Adrenal gland (tissue), 12 donors: Measurements from ENCODE around the gene INTS1. TPM values are rescaled to one million over a fixed set of nuclear protein-coding genes. Genes with fewer than 3 reads are reported as not detected.

Experiments
- DNase-seq, 7 donors: peaks; one replicate each; pipeline ENCODE4 v3.0.0-alpha.2; 2019 to 2020
- H3K27ac ChIP-seq, 5 donors: fragments of 200-600 bp; sonication (generic) in 4 of 5; 1 replicate in 3 of 5; 2 replicates in 2 of 5; pipeline versions ENCODE4 v1.5.1 to v1.8.0; 2016 to 2020; ENCODE audit warnings: mild to moderate bottlenecking in 1 of 5
- H3K27me3 ChIP-seq: fragments of 200-600 bp; 2 replicates; pipeline ENCODE4 v1.8.0; 2021
- H3K36me3 ChIP-seq, 2 donors: fragments of 200-600 bp; replicated peaks in 1 of 2; 1 replicate in 1 of 2; 2 replicates in 1 of 2; pipeline versions ENCODE4 v1.5.1 to v1.8.0; 2018 to 2022
- H3K4me1 ChIP-seq, 2 donors: fragments of 200-600 bp; replicated peaks in 1 of 2; 1 replicate in 1 of 2; 2 replicates in 1 of 2; pipeline versions ENCODE4 v1.5.1 to v1.8.0; 2018 to 2021
- H3K4me3 ChIP-seq, 4 donors: fragments of 200-600 bp; sonication (generic) in 3 of 4; one replicate each; pipeline ENCODE4 v1.5.1; 2016 to 2018
- H3K9me3 ChIP-seq, 3 donors: fragments of 200-600 bp; sonication (generic) in 1 of 3; replicated peaks in 1 of 3; 1 replicate in 2 of 3; 2 replicates in 1 of 3; pipeline versions ENCODE4 v1.5.1 to v1.8.0; 2016 to 2021
- CTCF ChIP-seq, 6 experiments: fragments of 450-650 bp in 4 of 6; fragments of 200-600 bp in 2 of 6; sonication (generic) in 1 of 6; IDR thresholded peaks; 1 replicate in 5 of 6; 2 replicates in 1 of 6; pipeline versions ENCODE4 v1.5.1 to v1.8.0; 2016 to 2021; ENCODE audit warnings: antibody characterized with exemption in 6 of 6, mild to moderate bottlenecking in 2 of 6, moderate library complexity in 1 of 6
- POLR2A ChIP-seq, 2 donors: fragments of 450-650 bp; IDR thresholded peaks; one replicate each; pipeline ENCODE4 v1.6.1; 2017; ENCODE audit warnings: antibody characterized with exemption in 2 of 2, mild to moderate bottlenecking in 2 of 2, moderate library complexity in 1 of 2
- WGBS, 4 donors: extraction: QIAGEN DNeasy Blood & Tissue Kit in 2 of 4; methylation state at CpG; one replicate each; pipeline versions ENCODE4 v1.1.5 to v1.1.7; 2013 to 2017; 5-methylcytosine and 5-hydroxymethylcytosine counted together
- intact Hi-C, 2 donors: fragments of 100-400 bp; cut with DNase I; formaldehyde crosslinking; loops; one replicate each; pipeline versions ENCODE4 v1.14.1 to v1.15.0; 2022 to 2023
- polyA plus RNA-seq, 3 donors: library from polyadenylated mRNA; stranded (reverse); fragments of 200-250 nt in 2 of 3; fragments of 350-450 nt in 1 of 3; fragmentation: Illumina TruSeq in 1 of 3; extraction: RNeasy Lipid Tissue Mini Kit (QIAGEN cat#74804) in 1 of 3; gene quantifications; one replicate each; pipeline ENCODE4 v1.2.3, GENCODE V29; 2013 to 2014
- total RNA-seq, 9 donors: library from RNA; depleted of rRNA in 4 of 9; stranded (reverse); fragments of >200 nt in 4 of 9; fragments of 120-200 nt in 1 of 9; fragmentation: NEBNext Ultra II Directional in 1 of 9; extraction: Animal tissue kit (Norgen Biotek cat#: 25700) in 1 of 9; gene quantifications; one replicate each; pipeline versions ENCODE4 v1.1.0 to v1.2.4, GENCODE V29; 2013 to 2023
- donor health status: healthy with polysubstance abuse.
- donor health status: Bipolar disorder and iron deficiency.
- donor health status: DM: yes; HTN: yes; CAD: no.
- donor health status: DM: no; HTN: no; CAD: no.
- donor health status: DM: no; HTN: no; CAD: no.
- donor health status: DM: yes; HTN: yes; CAD: no.

Gene INTS1
- total and polyA plus RNA-seq, 12 donors = 4.7 to 152 (median 72.8) TPM

DNA sequence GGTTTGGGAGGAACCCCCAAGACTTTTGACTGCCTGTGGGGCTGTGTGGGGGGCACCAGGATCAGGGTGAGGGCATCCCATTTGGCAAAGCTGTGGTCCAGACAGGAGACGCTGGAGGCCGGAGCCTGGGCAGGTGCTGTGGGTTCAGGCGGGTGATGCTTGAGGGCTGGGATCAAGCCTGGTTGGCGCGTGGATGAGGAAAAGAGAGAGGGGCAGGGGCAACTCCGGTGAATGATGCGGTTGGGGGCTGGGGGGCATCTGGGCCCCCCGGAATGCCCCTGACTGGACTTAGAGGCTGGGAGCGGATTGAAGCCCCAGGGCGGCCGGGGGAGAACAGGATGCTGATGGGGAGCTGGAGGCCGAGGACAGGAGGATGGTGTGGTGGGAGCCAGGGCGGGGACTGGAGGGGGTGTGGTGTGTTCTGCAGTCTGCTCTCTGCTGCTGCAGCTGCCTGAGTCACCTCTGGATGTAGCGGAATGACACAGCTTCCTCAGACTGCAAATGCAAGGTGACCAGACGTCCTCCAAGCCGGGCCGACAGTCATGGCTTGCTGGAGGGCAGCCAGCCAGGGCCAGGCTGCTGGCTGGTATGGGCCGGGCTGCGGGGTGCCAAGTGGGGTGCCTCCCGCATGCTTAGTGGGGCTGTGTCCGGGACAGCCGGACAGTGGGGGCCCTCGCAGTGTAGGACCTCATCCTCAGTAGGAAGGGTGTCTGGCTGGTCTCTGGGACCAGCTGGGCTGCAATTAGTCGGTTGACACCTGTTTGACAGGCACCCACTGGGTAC is 29.5 kb upstream of the INTS1 start:
- H3K36me3 ChIP-seq = no peaks in the 10 kb centered on the region
- H3K4me1 ChIP-seq = peaks cover 52 to 62% of the 10 kb centered on the region in 2 donors
- H3K9me3 ChIP-seq = no peaks in the 10 kb centered on the region
- peak overlapping the region in 1 of 4 donors; percentile 93 for H3K4me3 ChIP-seq
- no peaks in the 10 kb centered on the region for H3K27me3 ChIP-seq
- WGBS, 4 donors = 42 to 51% (median 48%) methylated on average over 15 to 24 of the region's 24 CpGs
- intact Hi-C loops = no loop called here
- DNase-seq = peak; percentile 86 to 96 (median 94)
- peak overlapping the region; percentile 82 to 98 (median 93) for H3K27ac ChIP-seq
- peak in 1 of 2 donors; percentile 93 for TF ChIP-seq POLR2A (IDR thresholded peaks at IDR 0.05)
- TF ChIP-seq CTCF (IDR thresholded peaks at IDR 0.05) = peak in 1 of 6 experiments; percentile 0

- no peaks in the 10 kb centered on the region for H3K9me3 ChIP-seq
- 42 to 66% (median 45%) methylated on average over 3 to 9 of the region's 9 CpGs for WGBS, 4 donors
- intact Hi-C loops = no loop called here
- H3K27ac ChIP-seq = peak overlapping the region; percentile 82 to 98 (median 93)
- H3K4me1 ChIP-seq = peaks cover 47 to 57% of the 10 kb centered on the region in 2 donors
- H3K4me3 ChIP-seq = peak overlapping the region in 1 of 4 donors; percentile 93
- no peak for DNase-seq
- H3K27me3 ChIP-seq = no peaks in the 10 kb centered on the region
- TF ChIP-seq CTCF (IDR thresholded peaks at IDR 0.05) = no peak
- no peak for TF ChIP-seq POLR2A (IDR thresholded peaks at IDR 0.05)
- H3K36me3 ChIP-seq = no peaks in the 10 kb centered on the region
Observed at GRCh38 chr7:1533255-1533546, 29.0 kb upstream of the INTS1 start.

GRCh38 chr7:1532456-1533254 is 28.5 kb upstream of the INTS1 start:
- intact Hi-C loops = no loop called here
- Histone ChIP-seq H3K4me3 (peak overlapping the region in 3 of 4 donors; percentile 7 to 93 (median 18)), H3K9me3 (no peaks in the 10 kb centered on the region), H3K4me1 (peaks cover 42 to 51% of the 10 kb centered on the region in 2 donors), H3K27me3 (no peaks in the 10 kb centered on the region), H3K27ac (peak overlapping the region; percentile 82 to 98 (median 93)), H3K36me3 (no peaks in the 10 kb centered on the region)
- TF ChIP-seq CTCF (IDR thresholded peaks at IDR 0.05) (no peak), POLR2A (IDR thresholded peaks at IDR 0.05) (peak in 1 of 2 donors; percentile 86)
- WGBS, 4 donors = 8 to 13% (median 9%) methylated on average over 21 to 36 of the region's 36 CpGs
- DNase-seq = peak; percentile 75 to 93 (median 90)

DNA sequence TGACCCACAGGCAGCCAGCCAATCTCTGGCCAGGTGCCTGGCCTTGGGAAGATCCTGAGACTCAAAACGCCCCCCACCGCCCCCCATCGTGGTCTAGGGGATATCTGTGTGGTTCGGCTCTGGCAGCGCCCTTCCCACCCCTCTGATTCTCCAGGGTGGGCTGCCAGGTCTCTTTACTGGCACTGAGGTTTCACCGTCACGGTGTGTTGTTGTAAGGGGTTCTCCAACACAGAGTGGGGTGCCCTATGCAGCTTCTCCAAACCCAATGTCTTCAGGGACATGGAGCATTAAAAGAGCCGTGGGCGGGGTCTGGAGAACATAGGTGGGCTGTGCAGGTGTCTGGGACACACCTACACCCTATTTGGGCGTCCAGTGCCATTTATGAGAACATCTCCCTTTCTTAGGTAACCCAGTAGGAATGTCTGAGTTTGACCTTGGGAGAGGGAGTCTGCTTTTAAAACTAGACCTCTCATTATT is 27.8 kb upstream of the INTS1 start:
- H3K36me3 ChIP-seq = no peaks in the 10 kb centered on the region
- H3K9me3 ChIP-seq = no peaks in the 10 kb centered on the region
- peak overlapping the region in 3 of 4 donors; percentile 7 to 93 (median 18) for H3K4me3 ChIP-seq
- TF ChIP-seq POLR2A (IDR thresholded peaks at IDR 0.05) (no peak), CTCF (IDR thresholded peaks at IDR 0.05) (no peak)
- peaks cover 38 to 45% of the 10 kb centered on the region in 2 donors for H3K4me1 ChIP-seq
- intact Hi-C loops = no loop called here
- H3K27me3 ChIP-seq = no peaks in the 10 kb centered on the region
- 35 to 39% (median 37%) methylated on average over 3 to 10 of the region's 10 CpGs for WGBS, 4 donors
- peak overlapping the region; percentile 82 to 98 (median 93) for H3K27ac ChIP-seq
- DNase-seq = peak in 3 of 7 donors; percentile 37 to 63 (median 60)
